Glomerular endothelial cell (primary cell): Measurements from ENCODE around the gene FGG. TPM values are rescaled to one million over a fixed set of nuclear protein-coding genes. Genes with fewer than 3 reads are reported as not detected.
"Not testable (repeated sequence)": the region's sequence is repeated elsewhere in the genome, so short reads cannot be mapped to it uniquely, and the experiment has no call there.

Experiments used
- DNase-seq: peaks from one replicate; pipeline ENCODE4 v3.0.0-alpha.2; 2011; ENCODE audit warnings: low read depth, low spot score; ENCODE audit errors: extremely low read depth
- total RNA-seq: library from RNA; depleted of rRNA; stranded (reverse); fragments of >200 nt; gene quantifications from 2 replicates; pipeline ENCODE4 v1.2.3, GENCODE V29; 2015

The FGG gene
- total RNA-seq, 1 donor from 2014 or later, result not detected

GRCh38 chr4:154614306-154614705 is 1.9 kb upstream of the FGG start:
- no peak for DNase-seq

GRCh38 chr4:154611833-154612232 is 623 bp downstream of the FGG start:
- DNase-seq, result no peak

- no peak for DNase-seq
Measured at GRCh38 chr4:154610582-154610981, 1.9 kb downstream of the FGG start.

GRCh38 chr4:154609532-154609931 is 2.9 kb downstream of the FGG start:
- no peak for DNase-seq

- DNase-seq, result no peak
Measured at GRCh38 chr4:154608361-154609252, 3.8 kb downstream of the FGG start.

- no peak for DNase-seq
Measured at GRCh38 chr4:154606728-154607723, 5.4 kb downstream of the FGG start.

GRCh38 chr4:154604696-154605200 is 7.7 kb downstream of the FGG start:
- DNase-seq, result no peak

GRCh38 chr4:154603033-154603943 is 9.2 kb downstream of the FGG start:
- no peak for DNase-seq

- DNase-seq, result no peak
Measured at GRCh38 chr4:154602404-154603020, 9.9 kb downstream of the FGG start.

GRCh38 chr4:154597798-154598774 is 14.4 kb downstream of the FGG start:
- DNase-seq, result no peak

- not testable (repeated sequence) for DNase-seq
Measured at GRCh38 chr4:154597281-154597680, 15.2 kb downstream of the FGG start.

GRCh38 chr4:154595807-154596206 is 16.6 kb downstream of the FGG start:
- DNase-seq, result no peak

- DNase-seq, result not testable (repeated sequence)
Measured at GRCh38 chr4:154594343-154594742, 18.1 kb downstream of the FGG start.

- no peak for DNase-seq
Measured at GRCh38 chr4:154593868-154594267, 18.6 kb downstream of the FGG start.

GRCh38 chr4:154591890-154592289 is 20.6 kb downstream of the FGG start:
- DNase-seq, result no peak

GRCh38 chr4:154590329-154591006 is 22.0 kb downstream of the FGG start, which contains the start of gene FGA:
FGA (minus strand) TSS chr4:154590742; CDS start chr4:154590687, 55 bp downstream.
- DNase-seq, result no peak

- no peak for DNase-seq
Measured at GRCh38 chr4:154589296-154590197, 22.9 kb downstream of the FGG start.
